Liver (tissue), 9 donors: ENCODE data around the gene OGFR. TPM values are rescaled to one million over a fixed set of nuclear protein-coding genes. Genes with fewer than 3 reads are reported as not detected.

ENCODE experiments used
- DNase-seq: peaks from one replicate; pipeline ENCODE4 v3.0.0-alpha.2; 2017; ENCODE audit warnings: low spot score
- H3K27ac ChIP-seq, 2 donors: one replicate each; pipeline ENCODE4 v1.7.0; 2013; ENCODE audit warnings: inconsistent platforms in 2 of 2, low read length in 2 of 2, control low read depth in 1 of 2, low read depth in 1 of 2, mild to moderate bottlenecking in 1 of 2
- H3K27me3 ChIP-seq, 4 donors: one replicate each; pipeline versions ENCODE4 v1.6.1 to v1.7.0; 2013; ENCODE audit warnings: low read length in 3 of 4, inconsistent platforms in 1 of 4, mild to moderate bottlenecking in 1 of 4, moderate library complexity in 1 of 4; ENCODE audit not compliant: control insufficient read depth in 4 of 4, insufficient read depth in 4 of 4
- H3K36me3 ChIP-seq, 4 donors: one replicate each; pipeline versions ENCODE4 v1.6.1 to v1.7.0; 2013; ENCODE audit warnings: low read length in 3 of 4, mild to moderate bottlenecking in 3 of 4, low read depth in 1 of 4, moderate library complexity in 1 of 4; ENCODE audit not compliant: control insufficient read depth in 4 of 4, insufficient read depth in 3 of 4
- H3K4me1 ChIP-seq, 4 donors: one replicate each; pipeline versions ENCODE4 v1.6.1 to v1.7.0; 2013; ENCODE audit warnings: low read length in 3 of 4, mild to moderate bottlenecking in 3 of 4, moderate library complexity in 1 of 4; ENCODE audit not compliant: control insufficient read depth in 4 of 4, insufficient read depth in 4 of 4
- H3K4me3 ChIP-seq, 3 donors: one replicate each; pipeline versions ENCODE4 v1.6.1 to v1.7.0; 2013; ENCODE audit warnings: low read length in 3 of 3, control low read depth in 1 of 3, low read depth in 1 of 3, mild to moderate bottlenecking in 1 of 3
- H3K9ac ChIP-seq, 2 donors: one replicate each; pipeline ENCODE4 v1.7.0; 2013; ENCODE audit warnings: low read length in 2 of 2, mild to moderate bottlenecking in 2 of 2, moderate library complexity in 2 of 2, control low read depth in 1 of 2, low read depth in 1 of 2
- H3K9me3 ChIP-seq, 4 donors: one replicate each; pipeline versions ENCODE4 v1.6.1 to v1.7.0; 2013; ENCODE audit warnings: low read length in 3 of 4; ENCODE audit not compliant: control insufficient read depth in 4 of 4
- EGR1 ChIP-seq, 2 donors: IDR thresholded peaks; 2 replicates each; pipeline ENCODE4 v1.6.1; 2016 to 2018; ENCODE audit warnings: antibody characterized with exemption in 2 of 2, low read depth in 2 of 2
- FOXA1 ChIP-seq: IDR thresholded peaks from 2 replicates; pipeline ENCODE4 v1.6.1; 2016; ENCODE audit warnings: antibody characterized with exemption
- FOXA2 ChIP-seq: IDR thresholded peaks from 2 replicates; pipeline ENCODE4 v1.6.1; 2016; ENCODE audit warnings: antibody characterized with exemption
- GABPA ChIP-seq, 2 donors: IDR thresholded peaks in 1 of 2; conservative IDR thresholded peaks in 1 of 2; 2 replicates each; pipeline ENCODE4 v1.6.1; 2016; ENCODE audit warnings: antibody characterized with exemption in 2 of 2, mild to moderate bottlenecking in 1 of 2, moderate library complexity in 1 of 2
- HNF4A ChIP-seq, 2 donors: conservative IDR thresholded peaks; 2 replicates each; pipeline ENCODE4 v1.6.1; 2016; ENCODE audit warnings: antibody characterized with exemption in 2 of 2, mild to moderate bottlenecking in 2 of 2
- HNF4G ChIP-seq: IDR thresholded peaks from 2 replicates; pipeline ENCODE4 v1.6.1; 2016; ENCODE audit warnings: antibody characterized with exemption
- JUND ChIP-seq, 2 donors: IDR thresholded peaks; 2 replicates each; pipeline ENCODE4 v1.6.1; 2016; ENCODE audit warnings: antibody characterized with exemption in 2 of 2
- NR2F2 ChIP-seq: IDR thresholded peaks from 2 replicates; pipeline ENCODE4 v1.6.1; 2016; ENCODE audit warnings: antibody characterized with exemption
- RAD21 ChIP-seq, 2 donors: IDR thresholded peaks; 2 replicates each; pipeline ENCODE4 v1.6.1; 2016; ENCODE audit warnings: antibody characterized with exemption in 2 of 2, mild to moderate bottlenecking in 2 of 2
- RXRA ChIP-seq, 2 donors: IDR thresholded peaks; 2 replicates each; pipeline ENCODE4 v1.6.1; 2017 to 2018; ENCODE audit warnings: antibody characterized with exemption in 2 of 2, mild to moderate bottlenecking in 1 of 2
- SP1 ChIP-seq: IDR thresholded peaks from 2 replicates; pipeline ENCODE4 v1.6.1; 2018; ENCODE audit warnings: antibody characterized with exemption, mild to moderate bottlenecking
- TAF1 ChIP-seq: conservative IDR thresholded peaks from 2 replicates; pipeline ENCODE4 v1.6.1; 2016; ENCODE audit warnings: antibody characterized with exemption, mild to moderate bottlenecking
- YY1 ChIP-seq: IDR thresholded peaks from 2 replicates; pipeline ENCODE4 v1.6.1; 2016; ENCODE audit warnings: antibody characterized with exemption, mild to moderate bottlenecking
- WGBS: extraction: QIAGEN DNeasy Blood & Tissue Kit; methylation state at CpG from one replicate; pipeline ENCODE4 v1.1.7; 2013; 5-methylcytosine and 5-hydroxymethylcytosine counted together
- polyA plus RNA-seq, 2 donors: library from polyadenylated mRNA; stranded (reverse) in 1 of 2; unstranded in 1 of 2; fragments of 200-250 nt in 1 of 2; fragments of >200 nt in 1 of 2; fragmentation: Nextera tagmentation in 1 of 2; extraction: Ambion mirVana in 1 of 2; gene quantifications; one replicate each; pipeline versions ENCODE4 v1.2.1 to v1.2.3, GENCODE V29; 2013 to 2015
- total RNA-seq, 2 donors: library from RNA; depleted of rRNA; stranded (reverse); fragments of >200 nt; gene quantifications; one replicate each; pipeline ENCODE4 v1.2.3, GENCODE V29; 2014
- TF ChIP-seq, protein P1 (sequence below): fragments of 150-350 bp; IDR thresholded peaks from 2 replicates; pipeline ENCODE4 v1.5.1; 2017; ENCODE audit warnings: improper control_type of control experiment, low read depth, low read length; ENCODE audit not compliant: missing input control
- TF ChIP-seq, protein P2 (sequence below): IDR thresholded peaks from 2 replicates; pipeline ENCODE4 v1.6.1; 2016; ENCODE audit warnings: antibody characterized with exemption, mild to moderate bottlenecking
- TF ChIP-seq, protein P3 (sequence below): IDR thresholded peaks from 2 replicates; pipeline ENCODE4 v1.6.1; 2016; ENCODE audit warnings: antibody characterized with exemption
- TF ChIP-seq, protein P4 (sequence below): IDR thresholded peaks from 2 replicates; pipeline ENCODE4 v1.6.1; 2016; ENCODE audit warnings: antibody characterized with exemption
- TF ChIP-seq, protein P5 (sequence below): IDR thresholded peaks from 2 replicates; pipeline ENCODE4 v1.6.1; 2016; ENCODE audit warnings: antibody characterized with exemption
- donor health status: healthy.
- donor health status: healthy.
- donor health status: healthy.
- donor health status: healthy.
- donor health status: healthy.

OGFR gene
- total and polyA plus RNA-seq, 4 donors = 5.9 to 59.4 (median 29.4) TPM

DNA sequence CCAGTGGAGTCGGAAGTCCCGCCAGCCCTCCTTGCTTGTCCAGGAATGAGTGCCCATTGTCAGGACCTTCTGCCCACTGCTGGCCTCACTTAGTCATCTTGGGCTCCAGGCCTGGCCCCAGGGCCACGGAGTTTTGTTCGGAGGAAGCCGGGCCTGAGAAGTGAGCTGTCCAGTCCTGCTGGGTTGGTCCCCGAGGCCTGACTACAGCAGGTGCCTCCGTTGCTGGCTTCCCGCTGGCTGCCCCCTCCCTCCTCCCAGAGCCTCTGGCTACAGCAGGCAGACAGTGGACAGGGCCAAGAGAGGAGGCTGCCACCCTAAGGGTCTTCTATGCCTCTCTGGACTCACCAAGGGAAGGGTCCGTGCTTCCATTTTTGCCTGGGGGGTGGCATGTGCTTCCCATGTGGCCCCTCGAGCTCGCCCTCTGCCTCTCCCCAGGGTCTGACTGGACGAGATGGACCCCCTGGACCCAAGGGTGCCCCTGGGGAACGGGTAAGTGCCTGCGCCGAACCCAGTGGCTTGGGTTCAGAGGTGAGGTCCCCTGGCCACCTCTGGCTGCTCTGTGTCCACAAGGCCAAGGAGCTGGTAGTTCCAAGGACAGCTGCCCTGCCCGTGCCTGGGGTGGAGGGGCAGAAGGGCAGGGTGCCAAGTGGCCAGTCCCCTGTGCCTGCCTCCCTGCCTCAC is 15.0 kb downstream of the OGFR start:
- TF ChIP-seq TAF1 (no peak), YY1 (no peak)
- TF ChIP-seq, protein P1, sequence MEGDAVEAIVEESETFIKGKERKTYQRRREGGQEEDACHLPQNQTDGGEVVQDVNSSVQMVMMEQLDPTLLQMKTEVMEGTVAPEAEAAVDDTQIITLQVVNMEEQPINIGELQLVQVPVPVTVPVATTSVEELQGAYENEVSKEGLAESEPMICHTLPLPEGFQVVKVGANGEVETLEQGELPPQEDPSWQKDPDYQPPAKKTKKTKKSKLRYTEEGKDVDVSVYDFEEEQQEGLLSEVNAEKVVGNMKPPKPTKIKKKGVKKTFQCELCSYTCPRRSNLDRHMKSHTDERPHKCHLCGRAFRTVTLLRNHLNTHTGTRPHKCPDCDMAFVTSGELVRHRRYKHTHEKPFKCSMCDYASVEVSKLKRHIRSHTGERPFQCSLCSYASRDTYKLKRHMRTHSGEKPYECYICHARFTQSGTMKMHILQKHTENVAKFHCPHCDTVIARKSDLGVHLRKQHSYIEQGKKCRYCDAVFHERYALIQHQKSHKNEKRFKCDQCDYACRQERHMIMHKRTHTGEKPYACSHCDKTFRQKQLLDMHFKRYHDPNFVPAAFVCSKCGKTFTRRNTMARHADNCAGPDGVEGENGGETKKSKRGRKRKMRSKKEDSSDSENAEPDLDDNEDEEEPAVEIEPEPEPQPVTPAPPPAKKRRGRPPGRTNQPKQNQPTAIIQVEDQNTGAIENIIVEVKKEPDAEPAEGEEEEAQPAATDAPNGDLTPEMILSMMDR = no peak
- WGBS = 79% methylated on average over 16 of the region's 16 CpGs
- no peak for DNase-seq
- Histone ChIP-seq H3K36me3 (no peaks in the 10 kb centered on the region), H3K9me3 (no peaks in the 10 kb centered on the region), H3K27me3 (peaks cover 0 to 4% (median 0%) of the 10 kb centered on the region in 4 donors), H3K9ac (no peak overlapping the region), H3K4me1 (peaks cover 5 to 20% (median 7%) of the 10 kb centered on the region in 4 donors), H3K4me3 (no peak overlapping the region), H3K27ac (no peak overlapping the region)

DNA sequence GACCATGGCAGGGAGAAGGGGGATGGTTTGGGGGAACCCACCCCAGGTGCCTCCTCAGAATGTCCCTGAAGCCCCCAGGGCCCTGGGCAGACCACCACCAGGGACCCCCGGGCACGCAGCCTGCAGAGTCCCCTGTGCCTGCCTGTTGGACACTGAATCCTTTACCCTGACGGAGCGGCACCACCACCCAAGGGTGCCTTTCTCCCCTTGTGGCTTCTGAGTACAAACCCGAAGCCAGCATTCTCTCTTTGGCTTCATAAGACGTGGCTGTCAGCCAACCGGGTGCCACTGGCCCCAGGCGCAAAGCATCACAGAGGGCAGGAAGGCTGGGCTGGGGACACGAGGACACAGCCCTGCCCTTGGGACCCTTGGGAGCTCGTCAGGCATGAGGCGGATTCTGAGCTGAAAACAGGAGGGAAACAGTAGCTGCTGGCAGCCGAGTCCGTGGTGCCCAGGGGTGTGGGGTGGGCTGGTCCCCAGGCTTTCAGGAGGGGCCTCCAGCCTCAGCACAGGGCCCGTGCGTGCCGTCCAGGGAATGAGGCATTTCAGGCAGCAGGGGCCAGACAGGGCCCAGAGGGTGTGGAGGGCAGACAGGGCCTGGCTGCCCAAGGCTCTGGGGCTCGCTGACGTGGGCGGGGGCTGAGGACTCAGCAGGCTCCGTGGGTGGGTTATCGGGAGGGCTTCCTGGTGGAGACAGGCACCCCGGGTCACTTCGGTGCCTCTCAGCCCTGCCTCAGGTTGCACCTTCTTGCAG is 15.8 kb downstream of the OGFR start:
- Histone ChIP-seq H3K9ac (no peak overlapping the region), H3K27me3 (peaks cover 0 to 4% (median 0%) of the 10 kb centered on the region in 4 donors), H3K36me3 (no peaks in the 10 kb centered on the region), H3K9me3 (no peaks in the 10 kb centered on the region), H3K27ac (no peak overlapping the region), H3K4me3 (no peak overlapping the region), H3K4me1 (peaks cover 6 to 25% (median 9%) of the 10 kb centered on the region in 4 donors)
- no peak for DNase-seq
- WGBS = 68% methylated on average over 23 of the region's 23 CpGs
- TF ChIP-seq, protein P1 = no peak
- TF ChIP-seq SP1 (no peak), FOXA2 (no peak), RAD21 (IDR thresholded peaks at IDR 0.05) (no peak), EGR1 (IDR thresholded peaks at IDR 0.05; ENCODE audit: low read depth in 2 of 2) (no peak), JUND (IDR thresholded peaks at IDR 0.05) (no peak), FOXA1 (no peak), TAF1 (no peak), GABPA (IDR thresholded peaks at IDR 0.05 in 1 of 2, conservative IDR thresholded peaks at IDR 0.05 in 1 of 2) (no peak), NR2F2 (no peak), HNF4G (no peak), RXRA (IDR thresholded peaks at IDR 0.05) (no peak), YY1 (no peak), HNF4A (conservative IDR thresholded peaks at IDR 0.05) (no peak)
- TF ChIP-seq, protein P2, sequence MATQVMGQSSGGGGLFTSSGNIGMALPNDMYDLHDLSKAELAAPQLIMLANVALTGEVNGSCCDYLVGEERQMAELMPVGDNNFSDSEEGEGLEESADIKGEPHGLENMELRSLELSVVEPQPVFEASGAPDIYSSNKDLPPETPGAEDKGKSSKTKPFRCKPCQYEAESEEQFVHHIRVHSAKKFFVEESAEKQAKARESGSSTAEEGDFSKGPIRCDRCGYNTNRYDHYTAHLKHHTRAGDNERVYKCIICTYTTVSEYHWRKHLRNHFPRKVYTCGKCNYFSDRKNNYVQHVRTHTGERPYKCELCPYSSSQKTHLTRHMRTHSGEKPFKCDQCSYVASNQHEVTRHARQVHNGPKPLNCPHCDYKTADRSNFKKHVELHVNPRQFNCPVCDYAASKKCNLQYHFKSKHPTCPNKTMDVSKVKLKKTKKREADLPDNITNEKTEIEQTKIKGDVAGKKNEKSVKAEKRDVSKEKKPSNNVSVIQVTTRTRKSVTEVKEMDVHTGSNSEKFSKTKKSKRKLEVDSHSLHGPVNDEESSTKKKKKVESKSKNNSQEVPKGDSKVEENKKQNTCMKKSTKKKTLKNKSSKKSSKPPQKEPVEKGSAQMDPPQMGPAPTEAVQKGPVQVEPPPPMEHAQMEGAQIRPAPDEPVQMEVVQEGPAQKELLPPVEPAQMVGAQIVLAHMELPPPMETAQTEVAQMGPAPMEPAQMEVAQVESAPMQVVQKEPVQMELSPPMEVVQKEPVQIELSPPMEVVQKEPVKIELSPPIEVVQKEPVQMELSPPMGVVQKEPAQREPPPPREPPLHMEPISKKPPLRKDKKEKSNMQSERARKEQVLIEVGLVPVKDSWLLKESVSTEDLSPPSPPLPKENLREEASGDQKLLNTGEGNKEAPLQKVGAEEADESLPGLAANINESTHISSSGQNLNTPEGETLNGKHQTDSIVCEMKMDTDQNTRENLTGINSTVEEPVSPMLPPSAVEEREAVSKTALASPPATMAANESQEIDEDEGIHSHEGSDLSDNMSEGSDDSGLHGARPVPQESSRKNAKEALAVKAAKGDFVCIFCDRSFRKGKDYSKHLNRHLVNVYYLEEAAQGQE = no peak
- TF ChIP-seq, protein P3, sequence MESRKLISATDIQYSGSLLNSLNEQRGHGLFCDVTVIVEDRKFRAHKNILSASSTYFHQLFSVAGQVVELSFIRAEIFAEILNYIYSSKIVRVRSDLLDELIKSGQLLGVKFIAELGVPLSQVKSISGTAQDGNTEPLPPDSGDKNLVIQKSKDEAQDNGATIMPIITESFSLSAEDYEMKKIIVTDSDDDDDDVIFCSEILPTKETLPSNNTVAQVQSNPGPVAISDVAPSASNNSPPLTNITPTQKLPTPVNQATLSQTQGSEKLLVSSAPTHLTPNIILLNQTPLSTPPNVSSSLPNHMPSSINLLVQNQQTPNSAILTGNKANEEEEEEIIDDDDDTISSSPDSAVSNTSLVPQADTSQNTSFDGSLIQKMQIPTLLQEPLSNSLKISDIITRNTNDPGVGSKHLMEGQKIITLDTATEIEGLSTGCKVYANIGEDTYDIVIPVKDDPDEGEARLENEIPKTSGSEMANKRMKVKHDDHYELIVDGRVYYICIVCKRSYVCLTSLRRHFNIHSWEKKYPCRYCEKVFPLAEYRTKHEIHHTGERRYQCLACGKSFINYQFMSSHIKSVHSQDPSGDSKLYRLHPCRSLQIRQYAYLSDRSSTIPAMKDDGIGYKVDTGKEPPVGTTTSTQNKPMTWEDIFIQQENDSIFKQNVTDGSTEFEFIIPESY = no peak
- TF ChIP-seq, protein P4, sequence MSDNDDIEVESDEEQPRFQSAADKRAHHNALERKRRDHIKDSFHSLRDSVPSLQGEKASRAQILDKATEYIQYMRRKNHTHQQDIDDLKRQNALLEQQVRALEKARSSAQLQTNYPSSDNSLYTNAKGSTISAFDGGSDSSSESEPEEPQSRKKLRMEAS = no peak
- TF ChIP-seq, protein P5, sequence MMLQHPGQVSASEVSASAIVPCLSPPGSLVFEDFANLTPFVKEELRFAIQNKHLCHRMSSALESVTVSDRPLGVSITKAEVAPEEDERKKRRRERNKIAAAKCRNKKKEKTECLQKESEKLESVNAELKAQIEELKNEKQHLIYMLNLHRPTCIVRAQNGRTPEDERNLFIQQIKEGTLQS = no peak
